Ovary (tissue), 9 donors: ENCODE measurements around the gene AKT1. TPM values are rescaled to one million over a fixed set of nuclear protein-coding genes. Genes with fewer than 3 reads are reported as not detected.

ENCODE experiments used
- DNase-seq, 5 donors: peaks; one replicate each; pipeline ENCODE4 v3.0.0-alpha.2; 2019 to 2020
- H3K27ac ChIP-seq, 2 donors: fragments of 200-600 bp; one replicate each; pipeline versions ENCODE4 v1.5.1 to v1.8.0; 2019 to 2022
- H3K27me3 ChIP-seq: fragments of 200-600 bp; one replicate; pipeline ENCODE4 v1.8.0; 2022
- H3K36me3 ChIP-seq: fragments of 200-600 bp; sonication (generic); one replicate; pipeline ENCODE4 v1.5.1; 2019
- H3K4me1 ChIP-seq: one replicate; pipeline ENCODE4 v1.8.1; 2013; ENCODE audit warnings: mild to moderate bottlenecking, moderate library complexity; ENCODE audit not compliant: insufficient read depth
- H3K4me3 ChIP-seq: fragments of 200-600 bp; sonication (generic); one replicate; pipeline ENCODE4 v1.5.1; 2017
- H3K9me3 ChIP-seq, 2 donors: fragments of 200-600 bp in 1 of 2; sonication (generic) in 1 of 2; one replicate each; pipeline versions ENCODE4 v1.5.1 to v1.8.1; 2013 to 2019; ENCODE audit warnings: mild to moderate bottlenecking in 1 of 2, moderate library complexity in 1 of 2
- EP300 ChIP-seq: sonication (generic); formaldehyde crosslinking; IDR thresholded peaks from one replicate; pipeline ENCODE4 v1.6.1; 2017; ENCODE audit warnings: antibody characterized with exemption
- POLR2A ChIP-seq: fragments of 450-650 bp; IDR thresholded peaks from one replicate; pipeline ENCODE4 v1.6.1; 2017; ENCODE audit warnings: antibody characterized with exemption, mild to moderate bottlenecking, moderate library complexity
- WGBS, 3 donors: extraction: QIAGEN DNeasy Blood & Tissue Kit in 1 of 3; methylation state at CpG; one replicate each; pipeline versions ENCODE4 v1.1.5 to v1.1.7; 2013 to 2017; 5-methylcytosine and 5-hydroxymethylcytosine counted together
- intact Hi-C, 4 donors: fragments of 100-400 bp; cut with DNase I; formaldehyde crosslinking; loops; one replicate each; pipeline versions ENCODE4 v1.11.0 to v1.15.1; 2022 to 2023
- polyA plus RNA-seq, 2 donors: library from polyadenylated mRNA; stranded (reverse); fragments of 200-250 nt in 1 of 2; fragments of 350-450 nt in 1 of 2; fragmentation: Illumina TruSeq in 1 of 2; extraction: RNeasy Lipid Tissue Mini Kit (QIAGEN cat#74804) in 1 of 2; gene quantifications; one replicate each; pipeline ENCODE4 v1.2.3, GENCODE V29; 2013 to 2014
- total RNA-seq, 7 donors: library from RNA; depleted of rRNA in 2 of 7; stranded (reverse); fragments of >200 nt in 2 of 7; fragmentation: NEBNext Ultra II Directional in 3 of 7; extraction: Animal tissue kit (Norgen Biotek cat#: 25700) in 3 of 7; gene quantifications; one replicate each; pipeline versions ENCODE4 v1.1.0 to v1.2.4, GENCODE V29; 2016 to 2023
- TF ChIP-seq, protein P1 (sequence below), 3 donors: fragments of 450-650 bp in 2 of 3; fragments of 200-600 bp in 1 of 3; IDR thresholded peaks; one replicate each; pipeline versions ENCODE4 v1.5.1 to v1.8.0; 2016 to 2022; ENCODE audit warnings: antibody characterized with exemption in 3 of 3, mild to moderate bottlenecking in 1 of 3
- donor health status: DM: no; HTN: no; CAD: no; lungs with moderate emphysema.
- donor health status: DM: no; HTN: no; CAD: no.
- donor health status: Bipolar disorder and iron deficiency.
- donor health status: DM: yes; HTN: yes; CAD: no.
- donor health status: DM: no; HTN: no; CAD: no.
- donor health status: DM: yes; HTN: yes; CAD: no.

The AKT1 gene
- total and polyA plus RNA-seq, 9 donors = 53.9 to 105 (median 95.4) TPM

DNA sequence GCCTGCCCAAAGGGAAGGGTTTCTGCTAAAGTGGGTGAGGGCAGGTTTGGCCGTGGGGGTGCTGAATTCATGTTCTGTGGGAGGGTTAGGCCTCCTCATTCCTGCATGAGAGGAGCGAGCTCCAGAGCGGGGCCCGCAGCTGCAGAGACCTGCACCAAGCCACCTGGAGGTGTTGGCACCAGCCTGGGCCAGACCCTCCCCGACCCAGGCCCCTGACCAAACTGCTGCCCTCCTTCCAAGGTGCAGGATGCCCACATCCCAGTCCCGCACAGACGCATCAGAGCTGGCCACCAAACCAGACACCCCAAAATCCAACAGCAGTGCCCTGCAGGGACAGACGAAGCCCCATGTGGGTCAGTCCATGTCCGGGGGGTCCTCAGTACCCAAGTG, 61.0 kb downstream of the AKT1 start:
- no peaks in the 10 kb centered on the region for H3K4me1 ChIP-seq

DNA sequence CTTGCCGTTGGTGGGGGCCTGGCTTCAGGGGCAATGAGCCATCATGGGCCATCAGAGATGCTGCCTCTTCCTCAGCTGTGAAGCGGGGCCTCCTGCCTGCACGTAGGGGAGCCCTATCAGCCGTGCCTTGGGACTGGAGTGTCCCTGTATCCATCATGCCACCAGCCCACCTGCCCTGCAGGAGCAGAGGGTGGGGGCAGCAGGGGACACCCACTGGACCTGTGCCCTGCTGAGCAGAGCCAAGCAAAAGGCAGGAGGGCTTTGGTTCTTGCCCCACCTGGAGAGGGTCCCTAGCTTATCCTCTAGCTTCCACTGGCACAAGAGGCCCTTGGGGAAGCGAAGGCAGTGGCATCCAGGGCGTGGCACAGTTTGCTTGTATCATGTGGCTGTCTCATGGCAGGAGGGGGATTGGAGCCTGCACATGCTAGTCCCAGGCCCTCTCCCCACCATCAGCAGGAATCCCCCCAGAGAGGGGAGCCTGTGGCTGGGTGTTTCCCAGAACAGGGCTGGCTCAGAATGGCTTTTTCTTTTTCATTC, 61.4 kb downstream of the AKT1 start:
- no peaks in the 10 kb centered on the region for H3K4me1 ChIP-seq
- intact Hi-C loops = no loop called here
- H3K27ac ChIP-seq = no peak overlapping the region
- 80 to 85% (median 81%) methylated on average over 6 of the region's 6 CpGs for WGBS, 3 donors
- H3K36me3 ChIP-seq = no peaks in the 10 kb centered on the region
- no peak overlapping the region for H3K4me3 ChIP-seq
- H3K27me3 ChIP-seq = no peaks in the 10 kb centered on the region
- no peak for DNase-seq
- no peak for TF ChIP-seq EP300
- TF ChIP-seq, protein P1, sequence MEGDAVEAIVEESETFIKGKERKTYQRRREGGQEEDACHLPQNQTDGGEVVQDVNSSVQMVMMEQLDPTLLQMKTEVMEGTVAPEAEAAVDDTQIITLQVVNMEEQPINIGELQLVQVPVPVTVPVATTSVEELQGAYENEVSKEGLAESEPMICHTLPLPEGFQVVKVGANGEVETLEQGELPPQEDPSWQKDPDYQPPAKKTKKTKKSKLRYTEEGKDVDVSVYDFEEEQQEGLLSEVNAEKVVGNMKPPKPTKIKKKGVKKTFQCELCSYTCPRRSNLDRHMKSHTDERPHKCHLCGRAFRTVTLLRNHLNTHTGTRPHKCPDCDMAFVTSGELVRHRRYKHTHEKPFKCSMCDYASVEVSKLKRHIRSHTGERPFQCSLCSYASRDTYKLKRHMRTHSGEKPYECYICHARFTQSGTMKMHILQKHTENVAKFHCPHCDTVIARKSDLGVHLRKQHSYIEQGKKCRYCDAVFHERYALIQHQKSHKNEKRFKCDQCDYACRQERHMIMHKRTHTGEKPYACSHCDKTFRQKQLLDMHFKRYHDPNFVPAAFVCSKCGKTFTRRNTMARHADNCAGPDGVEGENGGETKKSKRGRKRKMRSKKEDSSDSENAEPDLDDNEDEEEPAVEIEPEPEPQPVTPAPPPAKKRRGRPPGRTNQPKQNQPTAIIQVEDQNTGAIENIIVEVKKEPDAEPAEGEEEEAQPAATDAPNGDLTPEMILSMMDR (IDR thresholded peaks at IDR 0.05) = no peak
- no peak for TF ChIP-seq POLR2A
- no peaks in the 10 kb centered on the region for H3K9me3 ChIP-seq

More for the DNA sequence above, 61.0 kb downstream of the AKT1 start:
- Histone ChIP-seq H3K4me3 (no peak overlapping the region), H3K27me3 (no peaks in the 10 kb centered on the region), H3K27ac (no peak overlapping the region), H3K36me3 (no peaks in the 10 kb centered on the region), H3K9me3 (no peaks in the 10 kb centered on the region)
- intact Hi-C loops = no loop called here
- 82 to 87% (median 85%) methylated on average over 7 to 9 of the region's 9 CpGs for WGBS, 3 donors
- DNase-seq = no peak
- TF ChIP-seq, protein P1 (IDR thresholded peaks at IDR 0.05) = no peak

DNA sequence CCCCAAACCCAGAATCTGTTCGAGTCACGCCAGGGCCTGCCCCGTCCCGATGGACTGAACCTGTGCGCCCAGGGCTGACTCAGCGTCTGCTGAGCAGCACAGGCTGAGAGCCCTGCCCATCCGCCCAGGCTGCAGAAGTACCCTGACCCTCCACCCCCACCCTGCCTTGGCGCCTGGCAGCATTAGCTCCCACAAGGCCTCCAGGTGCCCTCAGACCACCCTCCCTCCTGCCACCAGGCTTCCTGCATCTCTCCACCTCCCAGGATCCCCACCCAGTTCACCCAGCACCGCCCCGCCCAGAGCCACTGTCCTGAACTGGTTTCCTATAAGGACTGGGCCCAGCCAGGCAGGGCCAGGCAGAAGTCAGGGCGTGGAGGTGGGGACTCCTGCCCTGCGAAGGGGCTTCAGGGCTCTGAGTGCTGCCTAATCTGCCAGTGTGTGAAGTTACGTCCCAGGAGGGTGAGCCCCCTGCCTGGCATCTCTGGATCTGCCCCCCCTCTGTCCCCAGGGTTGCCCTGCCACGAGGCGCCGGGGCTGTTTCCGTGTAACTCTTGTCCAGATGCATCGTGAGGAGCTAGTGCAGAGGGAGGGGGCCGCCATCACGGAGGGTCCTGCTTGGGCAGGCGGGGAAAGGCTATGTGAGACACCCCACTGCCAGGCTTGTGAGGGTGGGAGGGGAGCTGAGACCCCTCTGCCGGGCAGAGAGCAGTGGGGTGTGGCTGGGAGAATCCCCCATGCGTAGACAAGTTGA, 62.4 kb downstream of the AKT1 start:
- TF ChIP-seq, protein P1 (IDR thresholded peaks at IDR 0.05) = no peak
- TF ChIP-seq EP300 (no peak), POLR2A (no peak)
- intact Hi-C loops = no loop called here
- no peaks in the 10 kb centered on the region for H3K9me3 ChIP-seq
- no peak overlapping the region for H3K4me3 ChIP-seq
- no peaks in the 10 kb centered on the region for H3K4me1 ChIP-seq
- 85 to 87% (median 86%) methylated on average over 23 of the region's 23 CpGs for WGBS, 3 donors
- no peak overlapping the region for H3K27ac ChIP-seq
- no peaks in the 10 kb centered on the region for H3K27me3 ChIP-seq
- DNase-seq = no peak
- H3K36me3 ChIP-seq = no peaks in the 10 kb centered on the region

DNA sequence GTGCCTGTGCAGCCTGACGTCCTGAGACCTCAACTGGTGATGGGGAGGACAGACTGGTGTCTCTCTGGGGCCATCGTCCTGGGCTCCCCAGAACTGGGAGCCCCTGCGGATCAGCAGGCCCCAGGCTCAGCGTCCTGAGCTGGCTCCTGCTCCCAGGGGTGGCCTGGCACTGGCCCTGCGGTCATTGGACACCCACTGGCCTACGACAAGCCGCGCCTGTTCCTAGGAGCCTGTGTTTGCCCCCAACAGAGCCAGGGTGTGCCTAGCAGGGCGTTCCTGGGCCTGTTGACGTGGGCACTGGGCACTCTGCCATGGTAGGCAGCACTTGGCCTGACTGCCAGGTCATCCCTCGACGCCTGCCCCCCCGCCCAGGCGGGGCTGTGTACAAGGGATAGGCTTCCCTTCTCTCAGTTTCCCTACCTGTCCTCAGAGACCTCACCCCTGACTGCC, 63.2 kb downstream of the AKT1 start:
- Histone ChIP-seq H3K9me3 (no peaks in the 10 kb centered on the region), H3K36me3 (no peaks in the 10 kb centered on the region), H3K4me1 (no peaks in the 10 kb centered on the region), H3K27ac (no peak overlapping the region), H3K4me3 (no peak overlapping the region), H3K27me3 (no peaks in the 10 kb centered on the region)
- DNase-seq = no peak
- no peak for TF ChIP-seq POLR2A
- intact Hi-C loops = no loop called here
- WGBS, 3 donors = 82 to 87% (median 86%) methylated on average over 14 of the region's 14 CpGs
